Activated T-helper 2 cell treated with anti-CD3 and anti-CD28 coated beads, Interferon-gamma antibody, Interleukin-2, Interleukin-4, amounts not matched to agents 10 μg/mL and 5 μg/mL and 100 μg/mL, durations not matched to agents 14 hours and 24 hours and 36 hours (primary cell): Measurements from ENCODE around the gene USP49. TPM values are rescaled to one million over a fixed set of nuclear protein-coding genes. Genes with fewer than 3 reads are reported as not detected.

Experiments used
- DNase-seq: peaks from one replicate; pipeline ENCODE4 v3.0.0; 2021; ENCODE audit warnings: low spot score
- H3K27ac Mint-ChIP-seq: one replicate; pipeline ENCODE4 v1.8.0; 2021; ENCODE audit warnings: mixed read lengths
- H3K27me3 Mint-ChIP-seq: one replicate; pipeline ENCODE4 v1.8.0; 2021; ENCODE audit warnings: low read depth, mixed read lengths
- H3K36me3 Mint-ChIP-seq: one replicate; pipeline ENCODE4 v1.8.0; 2021; ENCODE audit warnings: low read depth, mixed read lengths
- H3K4me1 Mint-ChIP-seq: one replicate; pipeline ENCODE4 v1.8.0; 2021; ENCODE audit warnings: low read depth, mixed read lengths
- H3K4me3 Mint-ChIP-seq: one replicate; pipeline ENCODE4 v1.8.0; 2021; ENCODE audit warnings: low read depth, mild to moderate bottlenecking, moderate library complexity, mixed read lengths
- H3K9me3 Mint-ChIP-seq: one replicate; pipeline ENCODE4 v1.8.0; 2021; ENCODE audit warnings: mixed read lengths
- intact Hi-C: fragments of 100-400 bp; cut with micrococcal nuclease; formaldehyde crosslinking; loops from one replicate; pipeline ENCODE4 v1.15.1; 2023
- total RNA-seq: library from RNA; stranded (reverse); gene quantifications from 2 replicates; pipeline ENCODE4 v1.2.3, GENCODE V29; 2022

USP49 gene
- total RNA-seq, 1 donor from 2014 or later, result 6.4 TPM

GRCh38 chr6:41836022-41836659 is 59.0 kb downstream of the USP49 start:
- Mint-ChIP-seq H3K27me3 (no peaks in the 10 kb centered on the region), H3K36me3 (no peaks in the 10 kb centered on the region), H3K27ac (no peak overlapping the region), H3K4me3 (no peak overlapping the region), H3K4me1 (peaks cover 3% of the 10 kb centered on the region), H3K9me3 (no peaks in the 10 kb centered on the region)
- intact Hi-C loops, result no loop called here
- no peak for DNase-seq

DNA sequence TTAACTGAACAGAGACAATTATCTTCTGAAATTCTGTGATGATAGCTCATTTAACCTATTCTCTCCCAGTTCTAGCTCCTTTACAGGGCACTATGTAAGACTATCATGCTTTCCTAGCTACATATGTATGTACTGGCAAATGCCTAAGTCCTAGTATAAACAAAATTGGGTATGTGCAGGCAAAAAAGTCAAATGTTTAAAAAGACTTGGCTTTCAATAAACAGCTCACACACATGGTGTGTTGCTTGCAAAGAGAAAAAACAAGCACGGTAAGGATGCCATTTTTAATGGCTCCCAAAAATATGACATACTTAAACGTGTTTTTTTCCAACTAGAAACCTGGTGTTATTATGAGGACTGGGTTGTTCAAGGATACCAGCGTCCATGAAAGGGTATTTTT is 62.9 kb downstream of the USP49 start:
- no peaks in the 10 kb centered on the region for H3K27me3 Mint-ChIP-seq
- no peaks in the 10 kb centered on the region for H3K9me3 Mint-ChIP-seq
- H3K36me3 Mint-ChIP-seq, result no peaks in the 10 kb centered on the region
- no peak for DNase-seq
- peaks cover 3% of the 10 kb centered on the region for H3K4me1 Mint-ChIP-seq
- no peak overlapping the region for H3K4me3 Mint-ChIP-seq
- no peak overlapping the region for H3K27ac Mint-ChIP-seq
- intact Hi-C loops, result no loop called here

- no peak for DNase-seq
- no peak overlapping the region for H3K4me3 Mint-ChIP-seq
- no peaks in the 10 kb centered on the region for H3K9me3 Mint-ChIP-seq
- H3K4me1 Mint-ChIP-seq, result no peaks in the 10 kb centered on the region
- no peak overlapping the region for H3K27ac Mint-ChIP-seq
- no peaks in the 10 kb centered on the region for H3K27me3 Mint-ChIP-seq
- no peaks in the 10 kb centered on the region for H3K36me3 Mint-ChIP-seq
- intact Hi-C loops, result no loop called here
Observed at GRCh38 chr6:41826343-41827022, 68.7 kb downstream of the USP49 start.

DNA sequence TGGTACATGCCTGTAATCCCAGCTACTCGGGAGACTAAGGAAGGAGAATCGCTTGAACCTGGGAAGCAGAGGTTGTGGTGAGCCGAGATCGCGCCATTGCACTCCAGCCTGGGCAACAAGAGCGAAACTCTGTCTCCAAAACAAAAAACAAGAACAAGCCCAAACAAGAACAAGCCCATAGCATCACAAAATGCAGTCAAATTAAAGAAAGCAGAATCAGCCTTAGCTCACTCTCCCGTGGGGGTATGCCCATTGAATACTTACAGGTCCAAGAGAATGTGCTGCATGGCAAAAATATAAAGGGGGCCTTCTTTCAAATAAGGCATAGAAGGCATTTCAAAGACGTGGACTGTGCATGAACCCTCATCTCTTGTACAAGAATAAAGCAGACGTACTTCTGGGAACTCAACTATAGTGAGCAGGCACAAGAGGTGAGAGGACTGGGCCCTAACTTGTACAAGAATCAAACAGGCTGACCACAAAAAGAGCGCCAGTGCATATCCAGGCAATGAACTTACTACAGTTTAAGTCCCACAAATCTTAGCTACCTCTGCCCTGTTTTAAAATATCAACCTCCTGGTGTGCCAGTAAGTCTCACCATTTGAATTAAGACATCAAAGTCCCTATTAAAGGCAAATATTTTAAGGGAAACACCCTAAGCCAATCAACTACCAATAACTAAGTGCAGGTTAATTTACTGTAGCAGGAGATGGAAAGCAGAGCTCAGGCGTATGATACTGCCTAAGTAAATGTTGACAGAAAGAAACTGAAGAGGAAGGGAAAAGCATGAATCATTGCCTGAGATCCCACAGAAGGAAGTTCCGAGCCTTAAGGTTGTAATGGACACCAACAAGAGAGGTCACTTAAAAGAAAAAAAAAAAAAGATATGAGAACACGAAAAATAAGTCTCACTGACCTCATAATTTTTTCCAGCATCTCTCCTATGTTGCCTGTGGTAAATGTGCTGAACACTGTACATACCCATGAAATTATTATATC is 70.3 kb downstream of the USP49 start:
- no peaks in the 10 kb centered on the region for H3K4me1 Mint-ChIP-seq
- H3K9me3 Mint-ChIP-seq, result no peaks in the 10 kb centered on the region
- H3K4me3 Mint-ChIP-seq, result no peak overlapping the region
- H3K27me3 Mint-ChIP-seq, result no peaks in the 10 kb centered on the region
- no peaks in the 10 kb centered on the region for H3K36me3 Mint-ChIP-seq
- no peak for DNase-seq
- intact Hi-C loops, result no loop called here
- no peak overlapping the region for H3K27ac Mint-ChIP-seq

DNA sequence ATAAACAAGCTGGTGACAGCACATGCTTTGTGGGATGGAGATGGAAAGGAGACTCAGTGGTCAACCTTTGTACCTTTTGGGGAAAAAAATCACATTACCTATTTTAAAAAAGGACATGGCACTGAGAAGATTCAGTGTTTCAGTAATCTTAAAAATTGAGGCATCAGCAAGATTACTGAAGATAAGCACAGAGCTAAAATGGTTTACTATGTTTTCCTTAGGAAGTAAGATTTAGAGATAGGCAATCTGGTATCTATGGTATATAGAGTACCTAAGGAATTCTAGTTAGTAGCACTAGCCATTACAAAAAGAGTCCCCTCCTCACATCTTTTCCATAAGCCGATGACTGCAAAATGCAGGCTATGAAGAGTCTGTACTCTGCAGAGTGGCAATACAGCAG is 72.0 kb downstream of the USP49 start:
- Mint-ChIP-seq H3K4me3 (no peak overlapping the region), H3K27me3 (no peaks in the 10 kb centered on the region), H3K27ac (no peak overlapping the region), H3K4me1 (no peaks in the 10 kb centered on the region), H3K36me3 (no peaks in the 10 kb centered on the region), H3K9me3 (no peaks in the 10 kb centered on the region)
- intact Hi-C loops, result no loop called here
- no peak for DNase-seq

- no peak overlapping the region for H3K27ac Mint-ChIP-seq
- H3K9me3 Mint-ChIP-seq, result no peaks in the 10 kb centered on the region
- H3K36me3 Mint-ChIP-seq, result no peaks in the 10 kb centered on the region
- DNase-seq, result no peak
- H3K27me3 Mint-ChIP-seq, result no peaks in the 10 kb centered on the region
- intact Hi-C loops, result no loop called here
- H3K4me3 Mint-ChIP-seq, result no peak overlapping the region
- H3K4me1 Mint-ChIP-seq, result no peaks in the 10 kb centered on the region
Observed at GRCh38 chr6:41822021-41822420, 73.2 kb downstream of the USP49 start.

GRCh38 chr6:41821266-41821665 is 73.9 kb downstream of the USP49 start:
- intact Hi-C loops, result no loop called here
- Mint-ChIP-seq H3K4me3 (no peak overlapping the region), H3K36me3 (no peaks in the 10 kb centered on the region), H3K9me3 (no peaks in the 10 kb centered on the region), H3K27me3 (no peaks in the 10 kb centered on the region), H3K4me1 (peaks cover under 1% of the 10 kb centered on the region), H3K27ac (no peak overlapping the region)
- no peak for DNase-seq

GRCh38 chr6:41818271-41819054 is 76.7 kb downstream of the USP49 start:
- intact Hi-C loops, result no loop called here
- no peak for DNase-seq

DNA sequence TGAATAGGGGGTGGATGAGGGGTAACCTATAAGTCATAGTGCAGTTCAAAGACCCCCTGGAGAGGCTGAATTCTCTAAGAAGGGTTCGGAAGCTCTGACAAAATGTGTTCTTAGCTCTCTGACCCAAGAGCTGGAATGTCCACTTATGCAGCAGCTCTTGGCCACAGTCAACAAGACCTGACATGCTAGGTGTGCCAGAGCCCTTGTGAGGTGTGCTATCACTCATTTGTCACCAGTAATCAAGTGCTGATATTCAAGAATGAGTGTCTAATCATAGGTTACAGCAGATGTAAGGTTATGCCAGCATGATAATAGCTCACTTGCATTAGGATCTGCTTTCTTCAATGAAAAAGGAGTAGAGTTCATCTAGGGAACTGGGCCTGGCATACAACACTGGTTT is 79.6 kb downstream of the USP49 start:
- DNase-seq, result no peak
- Mint-ChIP-seq H3K4me3 (no peak overlapping the region), H3K4me1 (peaks cover 4% of the 10 kb centered on the region), H3K36me3 (no peaks in the 10 kb centered on the region), H3K27me3 (no peaks in the 10 kb centered on the region), H3K9me3 (no peaks in the 10 kb centered on the region), H3K27ac (no peak overlapping the region)
- intact Hi-C loops, result no loop called here

More at GRCh38 chr6:41818271-41819054, 76.7 kb downstream of the USP49 start:
- Mint-ChIP-seq H3K36me3 (no peaks in the 10 kb centered on the region), H3K4me3 (no peak overlapping the region), H3K4me1 (peaks cover 4% of the 10 kb centered on the region), H3K27ac (no peak overlapping the region), H3K27me3 (no peaks in the 10 kb centered on the region), H3K9me3 (no peaks in the 10 kb centered on the region)

DNA sequence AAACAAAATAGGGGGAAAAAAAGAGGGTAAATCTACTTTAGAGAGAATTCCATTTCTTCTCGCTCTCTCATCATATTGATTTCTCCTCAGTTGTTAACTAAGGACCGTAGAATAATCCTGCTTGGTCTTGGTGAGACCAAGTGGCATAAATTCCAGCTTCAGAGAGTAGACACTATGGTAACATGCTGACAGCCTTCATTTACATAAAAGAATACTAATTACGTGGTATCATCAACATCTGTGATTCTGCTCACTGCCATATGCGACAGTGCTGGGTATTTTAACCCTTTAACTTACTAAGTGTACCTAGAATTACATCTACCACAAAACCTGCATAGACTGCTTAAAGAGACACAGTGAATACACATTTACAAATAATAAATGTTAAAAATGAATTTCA is 80.5 kb downstream of the USP49 start:
- Mint-ChIP-seq H3K4me1 (peaks cover 4% of the 10 kb centered on the region), H3K27ac (no peak overlapping the region), H3K4me3 (no peak overlapping the region), H3K27me3 (no peaks in the 10 kb centered on the region), H3K36me3 (no peaks in the 10 kb centered on the region), H3K9me3 (no peaks in the 10 kb centered on the region)
- intact Hi-C loops, result no loop called here
- DNase-seq, result no peak

DNA sequence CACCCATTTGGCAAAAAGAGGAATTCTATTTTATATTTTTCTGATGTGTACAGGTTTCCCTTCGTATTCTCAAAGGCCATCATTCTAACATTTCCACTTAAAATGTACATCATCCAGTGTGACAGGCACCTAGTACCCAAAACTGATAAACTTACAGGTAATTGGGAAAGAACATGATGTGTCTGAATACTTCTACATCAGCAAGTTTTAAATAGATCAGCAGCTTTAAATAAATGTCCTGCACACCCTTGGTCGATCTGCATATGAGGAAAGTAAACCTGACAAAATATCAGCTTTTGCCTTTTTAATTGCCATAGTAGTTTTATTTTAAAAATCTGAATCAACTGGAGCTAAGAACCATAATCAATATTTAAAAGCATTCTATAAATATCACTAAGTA is 81.2 kb downstream of the USP49 start:
- Mint-ChIP-seq H3K9me3 (no peaks in the 10 kb centered on the region), H3K4me3 (no peak overlapping the region), H3K27me3 (no peaks in the 10 kb centered on the region), H3K4me1 (peaks cover 4% of the 10 kb centered on the region), H3K36me3 (no peaks in the 10 kb centered on the region), H3K27ac (no peak overlapping the region)
- no peak for DNase-seq
- intact Hi-C loops, result no loop called here

DNA sequence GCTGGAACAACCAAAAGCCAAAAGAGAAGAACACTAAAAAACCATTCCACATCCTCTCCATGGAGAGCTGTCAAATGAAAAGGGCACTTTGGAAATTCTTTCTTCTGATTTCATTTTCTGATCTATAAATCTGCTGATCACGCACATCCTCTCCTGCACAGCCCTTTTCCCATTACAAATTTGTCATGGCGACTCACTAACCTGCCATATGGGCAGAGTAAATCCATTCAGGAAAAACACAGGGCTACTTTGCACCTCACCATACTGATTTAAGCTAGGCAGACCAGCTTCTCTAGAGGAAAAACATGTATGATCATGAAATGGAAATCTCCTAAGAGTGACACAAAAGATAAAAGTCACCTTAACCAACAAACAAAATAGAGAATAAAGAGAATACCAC is 81.7 kb downstream of the USP49 start:
- Mint-ChIP-seq H3K27me3 (no peaks in the 10 kb centered on the region), H3K9me3 (no peaks in the 10 kb centered on the region), H3K4me3 (no peak overlapping the region), H3K36me3 (no peaks in the 10 kb centered on the region), H3K27ac (no peak overlapping the region), H3K4me1 (peaks cover 4% of the 10 kb centered on the region)
- DNase-seq, result no peak
- intact Hi-C loops, result no loop called here
